SK-N-SH (cell line): Measurements from ENCODE around the gene BUD31.

Source experiments
- NRF1 ChIP-seq: IDR thresholded peaks from 2 replicates; pipeline ENCODE4 v1.6.1; 2012; ENCODE audit warnings: low read depth, mild to moderate bottlenecking, low read length
- POLR2AphosphoS5 ChIP-seq: IDR thresholded peaks from 2 replicates; pipeline ENCODE4 v1.6.1; 2012; ENCODE audit warnings: low read depth, low read length
- SIN3A ChIP-seq: IDR thresholded peaks from 2 replicates; pipeline ENCODE4 v1.6.1; 2012; ENCODE audit warnings: low read depth, mild to moderate bottlenecking, low read length, moderate library complexity, borderline replicate concordance
- TF ChIP-seq, protein P1 (sequence below): fragments of 200-600 bp; sonication (generic); IDR thresholded peaks from 2 replicates; pipeline ENCODE4 v1.6.1; 2017; ENCODE audit warnings: antibody characterized with exemption, mild to moderate bottlenecking, moderate library complexity

DNA sequence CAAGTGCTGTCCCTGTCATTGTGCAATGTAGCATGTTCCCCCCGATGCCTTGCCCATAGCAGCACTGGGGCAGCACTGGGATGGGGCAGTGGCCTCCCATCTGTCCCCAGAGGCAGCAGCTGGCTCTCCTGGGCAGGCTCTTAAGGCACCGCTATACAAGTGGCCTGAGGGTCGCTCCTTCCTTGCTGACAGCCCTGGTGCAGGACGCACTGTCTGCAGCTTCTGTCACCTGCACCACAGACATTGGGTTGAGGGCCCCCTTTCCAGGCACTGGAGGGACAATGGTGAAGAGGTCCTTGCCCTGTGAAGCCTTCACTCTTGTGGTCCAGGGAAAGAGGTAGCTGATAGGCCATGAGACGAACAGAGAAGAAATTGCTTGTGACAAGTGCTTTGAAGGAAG lies 40.6 kb downstream of the BUD31 start:
- TF ChIP-seq, protein P1, sequence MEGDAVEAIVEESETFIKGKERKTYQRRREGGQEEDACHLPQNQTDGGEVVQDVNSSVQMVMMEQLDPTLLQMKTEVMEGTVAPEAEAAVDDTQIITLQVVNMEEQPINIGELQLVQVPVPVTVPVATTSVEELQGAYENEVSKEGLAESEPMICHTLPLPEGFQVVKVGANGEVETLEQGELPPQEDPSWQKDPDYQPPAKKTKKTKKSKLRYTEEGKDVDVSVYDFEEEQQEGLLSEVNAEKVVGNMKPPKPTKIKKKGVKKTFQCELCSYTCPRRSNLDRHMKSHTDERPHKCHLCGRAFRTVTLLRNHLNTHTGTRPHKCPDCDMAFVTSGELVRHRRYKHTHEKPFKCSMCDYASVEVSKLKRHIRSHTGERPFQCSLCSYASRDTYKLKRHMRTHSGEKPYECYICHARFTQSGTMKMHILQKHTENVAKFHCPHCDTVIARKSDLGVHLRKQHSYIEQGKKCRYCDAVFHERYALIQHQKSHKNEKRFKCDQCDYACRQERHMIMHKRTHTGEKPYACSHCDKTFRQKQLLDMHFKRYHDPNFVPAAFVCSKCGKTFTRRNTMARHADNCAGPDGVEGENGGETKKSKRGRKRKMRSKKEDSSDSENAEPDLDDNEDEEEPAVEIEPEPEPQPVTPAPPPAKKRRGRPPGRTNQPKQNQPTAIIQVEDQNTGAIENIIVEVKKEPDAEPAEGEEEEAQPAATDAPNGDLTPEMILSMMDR, result no peak
- TF ChIP-seq POLR2AphosphoS5 (no peak), NRF1 (no peak), SIN3A (no peak)
